H9 (cell line): Measurements from ENCODE around the gene GGT6. TPM values are rescaled to one million over a fixed set of nuclear protein-coding genes. Genes with fewer than 3 reads are reported as not detected.

Experiments used
- DNase-seq: peaks from one replicate; pipeline ENCODE4 v3.0.0-alpha.2; 2017
- H2AFZ ChIP-seq: one replicate; pipeline ENCODE4 v1.6.1; 2013; ENCODE audit warnings: mild to moderate bottlenecking, low read length, control low read depth, moderate library complexity
- H2AK5ac ChIP-seq: 2 replicates; pipeline ENCODE4 v1.6.1; 2013; ENCODE audit warnings: low read length, control low read depth, mixed read lengths; ENCODE audit not compliant: insufficient read length
- H2BK120ac ChIP-seq: one replicate; pipeline ENCODE4 v1.6.1; 2013; ENCODE audit warnings: low read depth, mild to moderate bottlenecking, low read length, control low read depth, inconsistent platforms; ENCODE audit not compliant: poor library complexity, severe bottlenecking
- H2BK12ac ChIP-seq: 2 replicates; pipeline ENCODE4 v1.6.1; 2013; ENCODE audit warnings: low read length, control low read depth, mixed read lengths, low read depth; ENCODE audit not compliant: insufficient read length
- H2BK15ac ChIP-seq: 2 replicates; pipeline ENCODE4 v1.6.1; 2013; ENCODE audit warnings: low read depth, low read length, control low read depth
- H2BK20ac ChIP-seq: one replicate; pipeline ENCODE4 v1.6.1; 2013; ENCODE audit warnings: low read depth, mild to moderate bottlenecking, low read length, control low read depth, inconsistent platforms; ENCODE audit not compliant: poor library complexity, severe bottlenecking
- H2BK5ac ChIP-seq: 2 replicates; pipeline ENCODE4 v1.6.1; 2013; ENCODE audit warnings: low read length, control low read depth, mixed read lengths; ENCODE audit not compliant: insufficient read length
- H3K14ac ChIP-seq: 2 replicates; pipeline ENCODE4 v1.6.1; 2013; ENCODE audit warnings: low read length, control low read depth; ENCODE audit not compliant: insufficient read depth
- H3K18ac ChIP-seq: 2 replicates; pipeline ENCODE4 v1.6.1; 2013; ENCODE audit warnings: low read depth, mild to moderate bottlenecking, mixed read lengths, low read length, control low read depth; ENCODE audit not compliant: insufficient read length
- H3K23ac ChIP-seq: 2 replicates; pipeline ENCODE4 v1.6.1; 2013; ENCODE audit warnings: low read length, control low read depth, mixed read lengths, low read depth; ENCODE audit not compliant: insufficient read length
- H3K23me2 ChIP-seq: 2 replicates; pipeline ENCODE4 v1.6.1; 2013; ENCODE audit warnings: low read depth, mild to moderate bottlenecking, mixed read lengths, low read length, control low read depth; ENCODE audit not compliant: insufficient read length, poor library complexity, severe bottlenecking
- H3K27ac ChIP-seq: 2 replicates; pipeline ENCODE4 v1.5.1; 2013; ENCODE audit warnings: low read length, control low read depth, mixed read lengths, low read depth; ENCODE audit not compliant: insufficient read length
- H3K27me3 ChIP-seq: 2 replicates; pipeline ENCODE4 v1.6.1; 2013; ENCODE audit warnings: low read length, control low read depth, inconsistent platforms; ENCODE audit not compliant: insufficient read depth
- H3K4ac ChIP-seq: 2 replicates; pipeline ENCODE4 v1.6.1; 2013; ENCODE audit warnings: low read depth, mild to moderate bottlenecking, control low read depth, inconsistent platforms, low read length, moderate library complexity
- H3K4me1 ChIP-seq: 2 replicates; pipeline ENCODE4 v1.6.1; 2013; ENCODE audit warnings: low read length, control low read depth, inconsistent platforms; ENCODE audit not compliant: insufficient read depth
- H3K4me2 ChIP-seq: 2 replicates; pipeline ENCODE4 v1.6.1; 2013; ENCODE audit warnings: low read length, control low read depth, mixed read lengths; ENCODE audit not compliant: insufficient read length, insufficient read depth
- H3K56ac ChIP-seq: 2 replicates; pipeline ENCODE4 v1.6.1; 2013; ENCODE audit warnings: low read depth, mild to moderate bottlenecking, mixed read lengths, low read length, control low read depth; ENCODE audit not compliant: insufficient read length
- H3K79me1 ChIP-seq: 2 replicates; pipeline ENCODE4 v1.6.1; 2013; ENCODE audit warnings: low read depth, mild to moderate bottlenecking, moderate library complexity, low read length, control low read depth, inconsistent platforms; ENCODE audit not compliant: insufficient read depth, poor library complexity, severe bottlenecking
- H3K79me2 ChIP-seq: 2 replicates; pipeline ENCODE4 v1.6.1; 2013; ENCODE audit warnings: low read length, control low read depth, inconsistent platforms; ENCODE audit not compliant: insufficient read depth
- H3K9ac ChIP-seq: 2 replicates; pipeline ENCODE4 v1.6.1; 2013; ENCODE audit warnings: low read length, control low read depth, mixed read lengths; ENCODE audit not compliant: insufficient read length; ENCODE audit errors: extremely low read depth
- H3K9me3 ChIP-seq: one replicate; pipeline ENCODE4 v1.6.1; 2013; ENCODE audit warnings: low read depth, low read length, inconsistent platforms; ENCODE audit not compliant: control insufficient read depth
- H3T11ph ChIP-seq: one replicate; pipeline ENCODE4 v1.6.1; 2013; ENCODE audit warnings: mild to moderate bottlenecking, low read length, control low read depth, inconsistent platforms
- H4K20me1 ChIP-seq: one replicate; pipeline ENCODE4 v1.6.1; 2013; ENCODE audit not compliant: control insufficient read depth, insufficient read length, insufficient read depth
- H4K5ac ChIP-seq: 2 replicates; pipeline ENCODE4 v1.6.1; 2013; ENCODE audit warnings: low read depth, mild to moderate bottlenecking, mixed read lengths, low read length, control low read depth; ENCODE audit not compliant: insufficient read length
- H4K8ac ChIP-seq: replicated peaks from 2 replicates; pipeline ENCODE4 v1.6.1; 2013; ENCODE audit warnings: low read length, control low read depth, mixed read lengths, low read depth; ENCODE audit not compliant: insufficient read length
- H4K91ac ChIP-seq: 2 replicates; pipeline ENCODE4 v1.6.1; 2013; ENCODE audit warnings: low read depth, mild to moderate bottlenecking, moderate library complexity, mixed read lengths, low read length, control low read depth; ENCODE audit not compliant: insufficient read length
- H3K27ac Mint-ChIP-seq, 3 experiments: 2 replicates in 2 of 3; 3 replicates in 1 of 3; pipeline ENCODE4 v1.8.0; 2020 to 2021; ENCODE audit warnings: mixed read lengths in 3 of 3, mild to moderate bottlenecking in 1 of 3, moderate library complexity in 1 of 3
- H3K27me3 Mint-ChIP-seq: 2 replicates; pipeline ENCODE4 v1.8.0; 2021; ENCODE audit warnings: low read depth, mild to moderate bottlenecking, moderate library complexity, mixed read lengths
- H3K36me3 Mint-ChIP-seq, 3 experiments: 2 replicates in 2 of 3; 3 replicates in 1 of 3; pipeline ENCODE4 v1.8.0; 2020 to 2021; ENCODE audit warnings: low read depth in 3 of 3, mixed read lengths in 3 of 3; ENCODE audit not compliant: insufficient read depth in 1 of 3
- H3K4me1 Mint-ChIP-seq, 2 experiments: 2 replicates each; pipeline ENCODE4 v1.8.0; 2020; ENCODE audit warnings: mixed read lengths in 2 of 2
- H3K4me3 Mint-ChIP-seq, 2 experiments: 2 replicates in 1 of 2; 3 replicates in 1 of 2; pipeline ENCODE4 v1.8.0; 2020 to 2021; ENCODE audit warnings: mild to moderate bottlenecking in 2 of 2, mixed read lengths in 2 of 2, moderate library complexity in 1 of 2
- H3K9me3 Mint-ChIP-seq, 2 experiments: 2 replicates in 1 of 2; 3 replicates in 1 of 2; pipeline ENCODE4 v1.8.0; 2020; ENCODE audit warnings: mild to moderate bottlenecking in 2 of 2, mixed read lengths in 2 of 2, moderate library complexity in 1 of 2
- WGBS: extraction: QIAGEN DNeasy Blood & Tissue Kit; methylation state at CpG from one replicate; pipeline ENCODE4 v1.1.7; 2013; ENCODE audit warnings: missing lambda C conversion rate, low lambda C conversion rate, mixed read lengths; ENCODE audit not compliant: insufficient read length; ENCODE audit errors: extremely low coverage; 5-methylcytosine and 5-hydroxymethylcytosine counted together
- total RNA-seq: library from RNA; stranded (reverse); gene quantifications from 2 replicates; pipeline ENCODE4 v1.2.1, GENCODE V29; 2021
- TF ChIP-seq, protein P1 (sequence below): fragments of 200-600 bp; sonication (generic); conservative IDR thresholded peaks from 3 replicates; pipeline ENCODE4 v1.8.0; 2021; ENCODE audit warnings: antibody characterized with exemption, mild to moderate bottlenecking

The GGT6 gene
- total RNA-seq, 1 experiment from 2014 or later, result 0.17 TPM

DNA sequence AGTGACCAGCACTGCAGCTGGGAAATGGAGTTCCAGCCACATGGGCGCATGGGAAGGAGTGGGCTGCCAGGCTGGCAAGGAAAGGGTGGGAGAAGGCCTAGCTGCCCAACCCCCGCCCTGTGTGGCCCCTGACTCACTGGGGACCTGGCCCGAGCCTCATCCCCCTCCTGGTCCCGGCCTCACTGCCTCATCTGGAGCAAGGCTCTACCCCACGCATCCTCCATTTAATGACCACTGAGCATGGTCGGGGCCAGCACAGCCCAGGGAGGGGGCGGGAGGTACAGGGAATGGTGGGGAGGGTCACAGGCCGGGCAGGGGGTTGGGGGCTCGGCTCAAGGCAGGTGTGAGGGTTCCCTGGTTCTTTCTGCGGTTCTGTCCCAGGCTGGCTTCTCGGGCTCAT is 45.6 kb downstream of the GGT6 start:
- Histone ChIP-seq H4K8ac (no peak overlapping the region), H2BK20ac (no peak overlapping the region), H2AFZ (no peak overlapping the region), H3K4me1 (no peaks in the 10 kb centered on the region), H3K27ac (no peak overlapping the region), H3K27me3 (no peaks in the 10 kb centered on the region), H3K9me3 (no peaks in the 10 kb centered on the region), H3K9ac (no peak overlapping the region), H3K18ac (no peak overlapping the region), H3K79me1 (no peaks in the 10 kb centered on the region), H2BK5ac (no peak overlapping the region), H4K5ac (no peak overlapping the region), H2BK120ac (no peak overlapping the region), H3K23ac (no peak overlapping the region), H3K56ac (no peak overlapping the region), H4K91ac (no peak overlapping the region), H3K79me2 (no peaks in the 10 kb centered on the region), H2BK12ac (no peak overlapping the region), H3T11ph (no peak overlapping the region), H3K14ac (no peak overlapping the region), H3K4ac (no peak overlapping the region), H4K20me1 (no peaks in the 10 kb centered on the region), H3K23me2 (no peaks in the 10 kb centered on the region), H2BK15ac (no peak overlapping the region), H2AK5ac (no peak overlapping the region), H3K4me2 (no peak overlapping the region)
- peaks cover 7 to 22% of the 10 kb centered on the region in 2 experiments for H3K4me1 Mint-ChIP-seq
- no peak overlapping the region for H3K27ac Mint-ChIP-seq
- WGBS, result no CpG with 5 or more reads among the region's 11 CpGs
- H3K27me3 Mint-ChIP-seq, result peaks cover 28% of the 10 kb centered on the region
- H3K4me3 Mint-ChIP-seq, result no peak overlapping the region
- DNase-seq, result no peak
- H3K36me3 Mint-ChIP-seq, result no peaks in the 10 kb centered on the region
- TF ChIP-seq, protein P1, sequence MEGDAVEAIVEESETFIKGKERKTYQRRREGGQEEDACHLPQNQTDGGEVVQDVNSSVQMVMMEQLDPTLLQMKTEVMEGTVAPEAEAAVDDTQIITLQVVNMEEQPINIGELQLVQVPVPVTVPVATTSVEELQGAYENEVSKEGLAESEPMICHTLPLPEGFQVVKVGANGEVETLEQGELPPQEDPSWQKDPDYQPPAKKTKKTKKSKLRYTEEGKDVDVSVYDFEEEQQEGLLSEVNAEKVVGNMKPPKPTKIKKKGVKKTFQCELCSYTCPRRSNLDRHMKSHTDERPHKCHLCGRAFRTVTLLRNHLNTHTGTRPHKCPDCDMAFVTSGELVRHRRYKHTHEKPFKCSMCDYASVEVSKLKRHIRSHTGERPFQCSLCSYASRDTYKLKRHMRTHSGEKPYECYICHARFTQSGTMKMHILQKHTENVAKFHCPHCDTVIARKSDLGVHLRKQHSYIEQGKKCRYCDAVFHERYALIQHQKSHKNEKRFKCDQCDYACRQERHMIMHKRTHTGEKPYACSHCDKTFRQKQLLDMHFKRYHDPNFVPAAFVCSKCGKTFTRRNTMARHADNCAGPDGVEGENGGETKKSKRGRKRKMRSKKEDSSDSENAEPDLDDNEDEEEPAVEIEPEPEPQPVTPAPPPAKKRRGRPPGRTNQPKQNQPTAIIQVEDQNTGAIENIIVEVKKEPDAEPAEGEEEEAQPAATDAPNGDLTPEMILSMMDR, result no peak
- H3K9me3 Mint-ChIP-seq, result no peaks in the 10 kb centered on the region; a peak in 1 of 5 replicates
